ENCODE results near the gene LRAT.

The LRAT gene

DNA sequence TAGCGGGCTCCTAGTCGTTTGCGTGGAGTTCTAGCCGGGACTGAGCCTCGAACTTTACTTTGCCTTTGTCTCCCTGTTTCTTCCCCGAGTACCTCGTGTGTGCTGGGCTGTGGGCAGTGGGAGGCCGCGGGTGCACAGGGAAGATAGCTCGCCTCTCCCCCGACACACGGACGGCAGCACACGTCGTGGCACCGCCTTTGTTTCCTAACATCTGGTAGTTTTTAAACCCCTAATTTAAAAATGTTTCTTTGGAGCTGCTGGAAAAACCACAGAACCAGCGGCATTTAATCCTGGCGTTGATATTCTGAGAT, 38.1 kb downstream of the LRAT start:
- TF ChIP-seq, protein P1, sequence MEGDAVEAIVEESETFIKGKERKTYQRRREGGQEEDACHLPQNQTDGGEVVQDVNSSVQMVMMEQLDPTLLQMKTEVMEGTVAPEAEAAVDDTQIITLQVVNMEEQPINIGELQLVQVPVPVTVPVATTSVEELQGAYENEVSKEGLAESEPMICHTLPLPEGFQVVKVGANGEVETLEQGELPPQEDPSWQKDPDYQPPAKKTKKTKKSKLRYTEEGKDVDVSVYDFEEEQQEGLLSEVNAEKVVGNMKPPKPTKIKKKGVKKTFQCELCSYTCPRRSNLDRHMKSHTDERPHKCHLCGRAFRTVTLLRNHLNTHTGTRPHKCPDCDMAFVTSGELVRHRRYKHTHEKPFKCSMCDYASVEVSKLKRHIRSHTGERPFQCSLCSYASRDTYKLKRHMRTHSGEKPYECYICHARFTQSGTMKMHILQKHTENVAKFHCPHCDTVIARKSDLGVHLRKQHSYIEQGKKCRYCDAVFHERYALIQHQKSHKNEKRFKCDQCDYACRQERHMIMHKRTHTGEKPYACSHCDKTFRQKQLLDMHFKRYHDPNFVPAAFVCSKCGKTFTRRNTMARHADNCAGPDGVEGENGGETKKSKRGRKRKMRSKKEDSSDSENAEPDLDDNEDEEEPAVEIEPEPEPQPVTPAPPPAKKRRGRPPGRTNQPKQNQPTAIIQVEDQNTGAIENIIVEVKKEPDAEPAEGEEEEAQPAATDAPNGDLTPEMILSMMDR (IDR thresholded peaks at IDR 0.05; ENCODE audit: insufficient read depth, low read depth, low read length, missing control alignments), result no peak
- H3K4me3 ChIP-seq (ENCODE audit: low read depth, low read length), result no peak overlapping the region
- DNase-seq (ENCODE audit: low read depth), result no peak
